Muscle of leg (tissue), 11 donors: ENCODE measurements around the gene EIF2AK3. TPM values are rescaled to one million over a fixed set of nuclear protein-coding genes. Genes with fewer than 3 reads are reported as not detected.
"Not testable (repeated sequence)": the region's sequence is repeated elsewhere in the genome, so short reads cannot be mapped to it uniquely, and the experiment has no call there.

Experiments used
- DNase-seq: peaks from one replicate; pipeline ENCODE4 v3.0.0; 2013
- H3K27ac ChIP-seq: one replicate; pipeline ENCODE4 v1.5.1; 2013; ENCODE audit warnings: mild to moderate bottlenecking, low read length, control low read depth
- H3K27me3 ChIP-seq: one replicate; pipeline ENCODE4 v1.6.1; 2013; ENCODE audit warnings: low read length; ENCODE audit not compliant: control insufficient read depth, insufficient read depth
- H3K36me3 ChIP-seq: one replicate; pipeline ENCODE4 v1.6.1; 2013; ENCODE audit warnings: low read length; ENCODE audit not compliant: control insufficient read depth, insufficient read depth
- H3K4me1 ChIP-seq: one replicate; pipeline ENCODE4 v1.6.1; 2013; ENCODE audit warnings: low read length; ENCODE audit not compliant: control insufficient read depth, insufficient read depth
- H3K4me3 ChIP-seq: one replicate; pipeline ENCODE4 v1.5.1; 2013; ENCODE audit warnings: low read length, control low read depth
- H3K9me3 ChIP-seq: replicated peaks from 2 replicates; pipeline ENCODE4 v1.6.1; 2013; ENCODE audit warnings: low read depth, low read length; ENCODE audit not compliant: control insufficient read depth
- WGBS: methylation state at CpG from one replicate; pipeline ENCODE4 v1.1.5; 2013; ENCODE audit warnings: missing lambda C conversion rate; ENCODE audit not compliant: insufficient coverage; 5-methylcytosine and 5-hydroxymethylcytosine counted together
- polyA plus RNA-seq, 8 donors: library from polyadenylated mRNA; unstranded; fragments of 120-200 nt; gene quantifications; one replicate each; pipeline versions ENCODE4 v1.2.1 to v1.2.3, GENCODE V29; 2013; ENCODE audit warnings: inconsistent platforms in 1 of 8, low replicate concordance in 1 of 8; ENCODE audit not compliant: insufficient read length in 8 of 8, insufficient read depth in 1 of 8
- total RNA-seq: library from RNA; stranded (reverse); fragments of 120-200 nt; gene quantifications from one replicate; pipeline ENCODE4 v1.2.4, GENCODE V29; 2013

EIF2AK3 gene
- total and polyA plus RNA-seq, 9 donors: 14.2 to 25.4 (median 19.2) TPM

DNA sequence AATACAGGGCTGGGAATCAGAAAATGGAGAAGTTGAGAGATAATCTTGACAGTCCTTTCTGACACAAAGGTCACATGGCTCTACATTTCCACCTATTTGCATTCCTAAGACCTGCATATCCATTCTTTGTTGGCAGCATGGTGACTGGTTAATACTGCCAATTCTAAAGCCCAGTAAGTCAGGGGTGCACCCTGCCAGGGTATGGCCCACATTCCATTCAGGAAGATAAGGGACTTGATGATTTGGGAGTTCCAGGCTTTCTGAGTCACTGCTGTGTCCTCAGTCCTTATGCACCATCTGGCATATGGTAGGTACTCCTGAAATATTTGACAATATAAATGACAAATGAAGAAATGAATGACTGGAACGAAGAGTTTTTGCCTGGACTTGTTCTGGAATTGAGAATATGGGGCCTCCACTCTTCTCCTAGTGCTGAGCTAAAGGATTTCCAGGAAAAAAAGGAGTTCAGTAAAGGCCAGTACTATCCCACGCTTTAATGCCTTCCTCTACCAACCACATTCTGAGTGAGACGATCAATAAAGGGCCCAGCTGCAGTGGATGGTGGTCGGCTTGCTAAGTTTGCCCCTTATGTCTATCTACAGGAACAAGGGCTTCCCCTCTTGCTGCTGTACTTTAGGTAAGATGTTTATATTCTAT lies 31.7 kb upstream of the EIF2AK3 start:
- Histone ChIP-seq H3K27ac (peak overlapping the region; percentile 88), H3K4me3 (no peak overlapping the region), H3K9me3 (no peaks in the 10 kb centered on the region), H3K36me3 (no peaks in the 10 kb centered on the region), H3K4me1 (peaks cover 13% of the 10 kb centered on the region), H3K27me3 (no peaks in the 10 kb centered on the region)
- DNase-seq: peak; percentile 1
- no CpG with 5 or more reads among the region's 4 CpGs for WGBS

DNA sequence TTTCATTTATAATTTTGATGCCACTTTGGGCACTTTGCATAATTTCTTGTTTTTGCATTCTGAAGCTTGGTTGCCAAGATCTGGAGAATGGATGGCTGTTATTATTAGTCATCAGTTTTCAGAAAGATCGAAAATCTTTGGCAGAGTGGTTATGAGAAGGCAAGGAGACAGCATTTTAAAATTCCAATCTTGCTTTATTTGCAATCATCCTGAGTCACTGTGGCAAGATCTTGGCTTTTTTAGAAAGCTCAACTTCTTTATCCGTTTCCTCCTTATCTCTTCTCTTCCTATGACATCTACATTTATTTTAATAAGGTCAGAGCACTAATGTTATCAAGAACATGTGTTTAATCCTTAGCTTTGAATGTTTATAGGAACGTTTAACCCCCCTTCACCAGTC lies 31.1 kb upstream of the EIF2AK3 start:
- H3K27ac ChIP-seq: peak overlapping the region; percentile 88
- no CpG with 5 or more reads among the region's 3 CpGs for WGBS
- no peak for DNase-seq
- H3K4me1 ChIP-seq: peaks cover 13% of the 10 kb centered on the region
- H3K4me3 ChIP-seq: no peak overlapping the region
- H3K36me3 ChIP-seq: no peaks in the 10 kb centered on the region
- H3K27me3 ChIP-seq: no peaks in the 10 kb centered on the region
- no peaks in the 10 kb centered on the region for H3K9me3 ChIP-seq

DNA sequence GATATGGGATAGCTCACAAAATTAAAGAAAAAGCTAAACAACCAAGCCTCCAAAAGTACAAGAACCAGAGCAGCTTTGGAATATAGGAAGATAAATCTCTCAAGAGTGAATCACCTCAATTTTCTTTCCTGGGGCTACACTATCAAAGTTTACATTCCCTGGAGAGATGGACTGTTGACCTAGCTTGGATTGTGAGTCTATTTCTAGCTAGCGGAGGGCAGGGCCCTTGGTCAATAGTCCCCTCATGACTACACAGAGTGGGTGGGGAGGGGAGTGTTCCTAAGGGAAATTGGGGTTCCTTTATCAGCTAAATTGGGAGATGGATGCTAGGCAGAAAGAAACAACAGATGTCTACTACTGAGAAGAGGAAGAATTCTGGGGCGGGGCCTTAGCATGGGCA lies 29.9 kb upstream of the EIF2AK3 start:
- Histone ChIP-seq H3K27ac (peak overlapping the region; percentile 26), H3K4me3 (no peak overlapping the region), H3K4me1 (peaks cover 13% of the 10 kb centered on the region), H3K36me3 (no peaks in the 10 kb centered on the region), H3K9me3 (no peaks in the 10 kb centered on the region), H3K27me3 (no peaks in the 10 kb centered on the region)
- no CpG with 5 or more reads among the region's 2 CpGs for WGBS
- no peak for DNase-seq

DNA sequence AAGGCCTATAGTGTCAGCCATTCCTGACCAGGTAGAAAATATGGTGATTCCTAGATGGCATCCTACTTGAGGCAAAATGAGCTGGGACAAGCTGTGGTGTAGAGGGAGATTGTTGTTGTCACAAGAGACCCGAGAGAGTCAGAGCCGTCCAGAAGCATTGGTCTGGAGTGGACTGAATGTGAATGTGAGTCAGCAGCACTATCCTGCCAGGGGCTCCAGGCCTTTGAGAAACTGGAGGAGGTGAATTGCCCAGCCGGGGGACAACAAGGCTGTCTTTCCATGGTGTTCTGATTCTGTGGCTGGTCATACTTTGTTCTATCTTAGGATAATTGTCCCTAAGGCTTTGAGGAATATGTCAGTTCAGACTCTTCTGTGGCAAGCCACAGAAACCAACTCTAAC lies 29.4 kb upstream of the EIF2AK3 start:
- no peaks in the 10 kb centered on the region for H3K9me3 ChIP-seq
- no peak overlapping the region for H3K27ac ChIP-seq
- H3K4me1 ChIP-seq: peaks cover 13% of the 10 kb centered on the region
- H3K36me3 ChIP-seq: no peaks in the 10 kb centered on the region
- H3K4me3 ChIP-seq: no peak overlapping the region
- 85% methylated on average over 2 of the region's 3 CpGs for WGBS
- no peaks in the 10 kb centered on the region for H3K27me3 ChIP-seq
- no peak for DNase-seq

DNA sequence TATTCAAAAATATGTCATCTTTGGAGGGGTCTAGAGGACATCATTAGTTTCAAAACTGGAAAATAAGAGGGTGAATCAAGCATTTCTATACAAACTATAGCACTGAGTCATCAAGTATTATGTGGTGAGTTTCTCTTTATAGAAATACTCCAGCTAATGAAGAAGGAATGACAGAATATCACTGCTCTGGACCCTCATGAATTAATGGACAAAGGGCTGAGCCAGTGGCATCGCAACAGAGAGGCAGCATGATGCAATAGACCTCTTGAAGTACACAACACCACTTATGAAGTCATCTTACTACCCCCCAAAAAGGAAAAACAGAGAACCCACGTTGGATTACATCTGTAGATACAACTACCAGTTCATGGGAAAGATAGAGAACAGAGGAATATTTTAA lies 27.4 kb upstream of the EIF2AK3 start:
- H3K9me3 ChIP-seq: no peaks in the 10 kb centered on the region
- no peaks in the 10 kb centered on the region for H3K36me3 ChIP-seq
- peaks cover 10% of the 10 kb centered on the region for H3K4me1 ChIP-seq
- H3K27me3 ChIP-seq: no peaks in the 10 kb centered on the region
- DNase-seq: no peak
- WGBS: no CpG with 5 or more reads among the region's 2 CpGs
- no peak overlapping the region for H3K27ac ChIP-seq
- H3K4me3 ChIP-seq: no peak overlapping the region

DNA sequence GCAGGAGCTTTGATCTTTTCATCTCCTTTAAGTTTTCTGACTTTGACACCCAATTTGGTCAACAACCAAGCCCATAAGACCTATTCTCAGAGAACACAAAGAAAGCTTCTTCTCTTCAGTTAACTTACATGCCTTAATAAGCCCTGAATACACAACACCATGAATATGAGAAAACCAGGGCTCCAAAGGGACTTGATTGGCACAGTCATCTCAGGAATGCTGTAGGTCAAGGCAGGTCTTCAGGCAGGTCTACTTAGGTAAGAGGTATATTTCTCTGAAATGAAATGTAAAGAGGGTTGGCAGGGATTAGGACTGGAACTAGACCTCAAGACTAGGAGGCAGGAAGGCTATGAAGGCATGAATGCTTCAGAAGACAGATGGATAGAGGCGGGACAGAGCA lies 24.4 kb upstream of the EIF2AK3 start:
- H3K36me3 ChIP-seq: no peaks in the 10 kb centered on the region
- H3K27me3 ChIP-seq: no peaks in the 10 kb centered on the region
- DNase-seq: no peak
- H3K4me3 ChIP-seq: no peak overlapping the region
- no peak overlapping the region for H3K27ac ChIP-seq
- no peaks in the 10 kb centered on the region for H3K4me1 ChIP-seq
- no peaks in the 10 kb centered on the region for H3K9me3 ChIP-seq
- WGBS: no CpG with 5 or more reads among the region's 1 CpG

DNA sequence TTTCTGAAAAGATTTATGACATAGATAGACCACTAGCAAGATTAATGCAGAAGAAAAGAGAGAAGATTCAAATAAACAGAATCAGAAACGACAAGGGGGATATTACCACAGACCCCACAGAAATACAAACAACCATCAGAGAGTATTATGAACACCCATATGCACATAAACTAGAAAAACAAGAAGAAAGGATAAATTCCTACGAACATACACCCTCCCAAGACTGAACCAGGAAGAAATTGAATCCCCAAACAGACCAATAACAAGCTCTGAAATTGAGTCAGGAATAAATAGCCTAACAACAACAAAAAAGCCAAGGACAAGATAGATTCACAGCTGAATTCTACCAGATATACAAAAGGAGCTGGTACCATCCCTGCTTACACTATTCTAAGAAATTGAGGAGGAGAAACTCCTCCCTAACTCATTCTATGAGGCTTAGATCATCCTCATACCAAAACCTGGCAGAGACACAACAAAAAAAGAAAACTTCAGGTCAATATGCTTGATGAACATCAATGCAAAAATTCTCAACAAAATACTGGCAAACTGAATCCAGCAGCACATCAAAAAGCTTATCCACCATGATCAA lies 18.1 kb upstream of the EIF2AK3 start:
- H3K4me1 ChIP-seq, H3K4me3 ChIP-seq, H3K36me3 ChIP-seq, H3K9me3 ChIP-seq, DNase-seq, H3K27me3 ChIP-seq, H3K27ac ChIP-seq: not testable (repeated sequence)
- WGBS: no CpG with 5 or more reads among the region's 2 CpGs

DNA sequence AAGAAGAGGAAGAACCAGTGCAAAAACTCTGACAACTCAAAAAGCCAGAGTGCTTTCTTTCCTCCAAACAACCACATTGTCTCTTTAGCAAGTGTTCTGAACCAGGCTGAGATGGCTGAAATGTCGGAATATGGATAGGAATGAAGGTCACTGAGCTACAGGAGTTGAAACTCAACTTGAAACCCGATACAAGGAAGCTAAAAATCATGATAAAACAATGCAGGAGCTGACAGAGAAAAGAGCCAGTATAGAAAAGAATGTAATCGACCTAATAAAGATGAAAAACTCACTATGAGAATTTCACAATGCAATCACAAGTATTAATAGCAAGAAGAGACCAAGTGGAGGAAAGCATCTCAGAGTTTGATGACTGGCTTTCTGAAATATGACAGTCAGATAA lies 15.0 kb upstream of the EIF2AK3 start:
- H3K4me3 ChIP-seq: no peak overlapping the region
- H3K27ac ChIP-seq: no peak overlapping the region
- 40% methylated on average over 1 of the region's 3 CpGs for WGBS

DNA sequence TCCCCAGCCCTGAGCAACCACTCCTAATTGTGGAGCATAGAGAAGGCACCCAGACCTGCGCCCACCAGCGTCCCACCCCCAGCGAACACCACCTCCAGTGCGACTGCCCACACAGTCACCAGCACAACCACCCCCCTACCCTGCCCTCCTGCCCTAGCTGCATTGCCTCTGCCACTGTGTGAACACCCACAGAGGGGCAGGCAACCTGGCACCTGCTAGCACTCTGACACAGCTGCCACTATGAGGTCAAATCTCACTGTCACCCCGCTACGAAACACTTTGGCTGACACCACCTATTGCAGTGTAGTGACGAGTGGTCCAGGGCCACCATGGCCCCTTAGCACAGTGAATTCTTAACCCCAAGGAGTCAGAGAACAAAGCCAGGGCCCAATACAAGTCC lies 14.1 kb upstream of the EIF2AK3 start:
- DNase-seq: no peak
- WGBS: 94% methylated on average over 4 of the region's 7 CpGs
- Histone ChIP-seq H3K36me3 (no peaks in the 10 kb centered on the region), H3K4me3 (no peak overlapping the region), H3K27ac (no peak overlapping the region), H3K27me3 (no peaks in the 10 kb centered on the region), H3K4me1 (no peaks in the 10 kb centered on the region), H3K9me3 (peaks cover 2% of the 10 kb centered on the region)

More for the DNA sequence above, 15.0 kb upstream of the EIF2AK3 start:
- peaks cover 2% of the 10 kb centered on the region for H3K9me3 ChIP-seq
- H3K27me3 ChIP-seq: no peaks in the 10 kb centered on the region
- DNase-seq: no peak
- no peaks in the 10 kb centered on the region for H3K4me1 ChIP-seq
- no peaks in the 10 kb centered on the region for H3K36me3 ChIP-seq

DNA sequence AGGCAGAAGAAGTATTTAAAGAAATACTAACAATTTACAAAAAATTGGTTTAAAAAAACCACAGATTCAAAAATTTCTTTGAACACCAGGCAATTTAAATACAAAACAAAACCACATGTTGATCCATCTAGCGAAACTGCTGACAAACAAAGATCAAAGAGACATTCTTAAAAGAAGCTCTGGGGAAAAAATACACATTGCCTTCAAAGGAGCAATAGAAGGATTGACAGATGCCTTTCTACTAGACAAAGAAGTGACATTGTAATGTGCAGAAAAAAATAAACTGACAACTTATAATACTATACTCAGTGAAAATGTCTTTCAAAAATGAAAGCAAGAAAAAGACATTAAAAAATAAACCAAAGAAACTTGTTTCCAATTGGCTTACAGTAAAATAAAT lies 12.6 kb upstream of the EIF2AK3 start:
- WGBS: no CpG with 5 or more reads among the region's 1 CpG
- no peaks in the 10 kb centered on the region for H3K36me3 ChIP-seq
- H3K9me3 ChIP-seq: peaks cover 2% of the 10 kb centered on the region
- H3K4me1 ChIP-seq: no peaks in the 10 kb centered on the region
- DNase-seq: no peak
- no peak overlapping the region for H3K4me3 ChIP-seq
- no peak overlapping the region for H3K27ac ChIP-seq
- no peaks in the 10 kb centered on the region for H3K27me3 ChIP-seq

DNA sequence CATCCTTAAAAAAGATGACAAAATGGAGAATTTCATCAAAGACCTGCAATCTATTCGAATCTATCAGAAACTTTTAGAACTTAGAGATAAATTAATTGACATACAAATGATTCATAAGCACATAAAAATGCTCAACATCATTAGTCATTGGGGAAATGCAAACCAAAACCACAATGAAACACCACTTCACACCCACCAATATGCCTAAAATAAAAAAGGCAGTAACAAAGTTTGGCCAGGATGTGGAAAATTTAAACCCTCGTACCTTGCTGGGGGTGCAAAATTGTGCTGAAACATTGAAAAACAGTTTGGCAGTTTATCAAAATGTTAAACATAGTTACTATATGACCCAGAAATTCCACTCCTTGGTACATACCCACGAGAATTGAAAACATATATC lies 11.5 kb upstream of the EIF2AK3 start:
- H3K4me1 ChIP-seq: no peaks in the 10 kb centered on the region
- H3K4me3 ChIP-seq: no peak overlapping the region
- no peaks in the 10 kb centered on the region for H3K27me3 ChIP-seq
- H3K36me3 ChIP-seq: no peaks in the 10 kb centered on the region
- no peak overlapping the region for H3K27ac ChIP-seq
- no CpG with 5 or more reads among the region's 3 CpGs for WGBS
- DNase-seq: no peak
- peaks cover 2% of the 10 kb centered on the region for H3K9me3 ChIP-seq
